ENCODE measurements around the gene DUSP2.

- TF ChIP-seq POLR2A (IDR thresholded peaks at IDR 0.05): no peak
- no peak for TF ChIP-seq CTCF (IDR thresholded peaks at IDR 0.05)
- TF ChIP-seq EP300 (IDR thresholded peaks at IDR 0.05): no peak
Observed at GRCh38 chr2:96118698-96119388, 26.4 kb downstream of the DUSP2 start.
